GM12878 (cell line): ENCODE results near the gene SELENOP. TPM values are rescaled to one million over a fixed set of nuclear protein-coding genes. Genes with fewer than 3 reads are reported as not detected.

Experiments used
- ATAC-seq: fragments of 200-7000 bp; cut with Tn5 transposase; 3 replicates; pipeline ENCODE4 v1.9.1; 2020; ENCODE audit warnings: mild to moderate bottlenecking, moderate library complexity
- BruUV-seq: library from RNA; stranded (reverse); fragments of 400-500 nt; replicated peaks from 2 replicates; lab custom pipeline; 2021; lab: Mats Ljungman, UMichigan
- CTCF ChIA-PET: fragments of 300-600 bp; sonication (Branson Sonifier 250); formaldehyde crosslinking; extraction: SDS; loops from one replicate; lab custom pipeline; 2021; ENCODE audit warnings: inconsistent platforms; lab: Yijun Ruan, JAX
- POLR2A ChIA-PET: fragments of 350-600 bp; formaldehyde crosslinking; extraction: SDS; loops from one replicate; lab custom pipeline; 2021; ENCODE audit warnings: inconsistent platforms; lab: Charles Lee
- RAD21 ChIA-PET: fragments of 300-600 bp; sonication (Branson Sonifier 250); formaldehyde crosslinking; loops from one replicate; lab custom pipeline; 2023; ENCODE audit warnings: antibody characterized with exemption; ENCODE audit not compliant: unreplicated experiment; lab: Charles Lee
- SMC1A ChIA-PET: fragments of 300-600 bp; sonication (Branson Sonifier 250); formaldehyde crosslinking; loops from one replicate; lab custom pipeline; 2023; ENCODE audit not compliant: unreplicated experiment, uncharacterized antibody; lab: Charles Lee
- DNase-seq: peaks from one replicate; pipeline ENCODE4 v3.0.0-alpha.2; 2011; ENCODE audit warnings: low read depth, low spot score
- FAIRE-seq: peaks from 3 replicates; lab custom pipeline; 2011; peaks lifted over from hg19 to GRCh38; lab: Jason Lieb, UNC
- H2AFZ ChIP-seq: 2 replicates; pipeline ENCODE4 v1.6.0; 2011; ENCODE audit warnings: low read depth, low read length, control low read depth; ENCODE audit not compliant: control insufficient read depth
- H3K27ac ChIP-seq: 2 replicates; pipeline ENCODE4 v1.5.1; 2011; ENCODE audit warnings: control low read depth; ENCODE audit not compliant: control insufficient read depth, insufficient read depth
- H3K27me3 ChIP-seq, 2 experiments: replicated peaks in 1 of 2; 2 replicates each; pipeline versions ENCODE4 v1.6.0 to v1.6.1; 2011; ENCODE audit warnings: low read length in 1 of 2; ENCODE audit not compliant: control insufficient read depth in 2 of 2, insufficient read depth in 2 of 2
- H3K36me3 ChIP-seq, 2 experiments: 2 replicates each; pipeline ENCODE4 v1.5.1; 2011; ENCODE audit warnings: low read length in 1 of 2; ENCODE audit not compliant: control insufficient read depth in 2 of 2, insufficient read depth in 2 of 2
- H3K4me1 ChIP-seq: 2 replicates; pipeline ENCODE4 v1.6.1; 2011; ENCODE audit warnings: mild to moderate bottlenecking, low read length, moderate library complexity, mixed read lengths; ENCODE audit not compliant: control insufficient read depth, insufficient read depth
- H3K4me2 ChIP-seq: 2 replicates; pipeline ENCODE4 v1.6.0; 2011; ENCODE audit warnings: control low read depth; ENCODE audit not compliant: control insufficient read depth, insufficient read depth
- H3K4me3 ChIP-seq: fragments of 200-600 bp; sonication (generic); 2 replicates; pipeline ENCODE4 v1.5.1; 2016
- H3K79me2 ChIP-seq: 2 replicates; pipeline ENCODE4 v1.6.0; 2011; ENCODE audit warnings: low read length; ENCODE audit not compliant: control insufficient read depth, insufficient read depth
- H3K9ac ChIP-seq: 2 replicates; pipeline ENCODE4 v1.8.0; 2011; ENCODE audit warnings: low read length, control low read depth, mixed read lengths; ENCODE audit not compliant: control insufficient read depth, insufficient read depth
- H3K9me3 ChIP-seq: replicated peaks from 3 replicates; pipeline ENCODE4 v1.5.1; 2011; ENCODE audit warnings: mild to moderate bottlenecking, low read length; ENCODE audit not compliant: control insufficient read depth, insufficient read depth
- H4K20me1 ChIP-seq: 2 replicates; pipeline ENCODE4 v1.6.0; 2011; ENCODE audit not compliant: control insufficient read depth, insufficient read depth
- ATF7 ChIP-seq: fragments of 450-650 bp; IDR thresholded peaks from 2 replicates; pipeline ENCODE4 v1.6.1; 2016; ENCODE audit warnings: low read depth, mild to moderate bottlenecking
- BCLAF1 ChIP-seq: fragments of 450-650 bp; IDR thresholded peaks from 2 replicates; pipeline ENCODE4 v1.6.1; 2017; ENCODE audit warnings: antibody characterized with exemption, mild to moderate bottlenecking, moderate library complexity
- CEBPB ChIP-seq, 2 experiments: fragments of 150-350 bp in 1 of 2; IDR thresholded peaks; 2 replicates each; pipeline ENCODE4 v1.6.1; 2012 to 2014; ENCODE audit warnings: low read depth in 2 of 2, low read length in 2 of 2, borderline replicate concordance in 1 of 2, inconsistent platforms in 1 of 2
- FOS ChIP-seq: IDR thresholded peaks from 3 replicates; pipeline ENCODE4 v1.6.1; 2011; ENCODE audit warnings: borderline replicate concordance; ENCODE audit not compliant: insufficient read length; ENCODE audit errors: extremely low read depth
- IKZF2 ChIP-seq, 2 experiments: fragments of 450-650 bp; IDR thresholded peaks; 2 replicates each; pipeline ENCODE4 v1.6.1; 2017; ENCODE audit warnings: mild to moderate bottlenecking in 2 of 2, moderate library complexity in 2 of 2
- NR2F1 ChIP-seq: fragments of 450-650 bp; conservative IDR thresholded peaks from 2 replicates; pipeline ENCODE4 v1.6.1; 2017; ENCODE audit warnings: mild to moderate bottlenecking
- RB1 ChIP-seq: fragments of 450-650 bp; formaldehyde crosslinking; IDR thresholded peaks from 2 replicates; pipeline ENCODE4 v1.6.1; 2017; ENCODE audit warnings: mild to moderate bottlenecking, borderline replicate concordance
- SUPT20H ChIP-seq: IDR thresholded peaks from 2 replicates; pipeline ENCODE4 v1.6.1; 2011; ENCODE audit warnings: low read depth, mild to moderate bottlenecking, low read length, moderate library complexity, borderline replicate concordance; ENCODE audit not compliant: control insufficient read depth
- YBX1 ChIP-seq: fragments of 450-650 bp; IDR thresholded peaks from 2 replicates; pipeline ENCODE4 v1.6.1; 2016; ENCODE audit warnings: antibody characterized with exemption
- ZNF274 ChIP-seq: IDR thresholded peaks from one replicate; pipeline ENCODE4 v1.8.0; 2011; ENCODE audit not compliant: insufficient read length, insufficient read depth
- ZNF384 ChIP-seq: IDR thresholded peaks from 2 replicates; pipeline ENCODE4 v1.6.1; 2012; ENCODE audit warnings: low read depth, mild to moderate bottlenecking, low read length, improper control_type of control experiment, borderline replicate concordance
- WGBS: methylation state at CpG from one replicate; pipeline ENCODE4 v1.1.6; 2016; ENCODE audit warnings: low lambda C conversion rate; ENCODE audit not compliant: insufficient replicate concordance, insufficient coverage; ENCODE audit errors: missing lambda C conversion rate; 5-methylcytosine and 5-hydroxymethylcytosine counted together
- in situ Hi-C: fragments of 300-500 bp; cut with MboI; formaldehyde crosslinking; loops from 9 replicates; pipeline ENCODE4 v1.14.3; 2018; ENCODE audit warnings: mixed read lengths
- intact Hi-C: fragments of 100-400 bp; cut with micrococcal nuclease; formaldehyde crosslinking; loops from one replicate; pipeline ENCODE4 v1.14.2; 2022; ENCODE audit not compliant: unreplicated experiment
- polyA plus RNA-seq, 11 experiments: library from polyadenylated mRNA; depleted of rRNA in 4 of 11; unstranded in 6 of 11; stranded (reverse) in 5 of 11; fragments of >200 nt; fragmentation: Nextera tagmentation in 4 of 11; fragmentation: Illumina TruSeq in 1 of 11; extraction: Ambion mirVana in 4 of 11; extraction: Trizol in 1 of 11; gene quantifications; 1 replicate in 1 of 11; 2 replicates in 10 of 11; pipeline versions ENCODE4 v1.2.1 to v1.2.3, GENCODE V29; 2011 to 2016; ENCODE audit warnings: inconsistent platforms in 2 of 11, missing spikeins in 2 of 11, low read depth in 1 of 11
- total RNA-seq, 4 experiments: library from RNA; depleted of rRNA in 3 of 4; stranded (reverse); fragments of >200 nt in 3 of 4; fragmentation: Illumina TruSeq in 1 of 4; extraction: Trizol in 1 of 4; gene quantifications; 2 replicates each; pipeline versions ENCODE4 v1.2.1 to v1.2.3, GENCODE V29; 2013 to 2021
- TF ChIP-seq, protein P1 (sequence below): fragments of 450-650 bp; formaldehyde crosslinking; IDR thresholded peaks from 2 replicates; pipeline ENCODE4 v1.5.0; 2022; ENCODE audit warnings: mild to moderate bottlenecking, missing genetic modification characterization
- TF ChIP-seq, protein P2 (sequence below): IDR thresholded peaks from 2 replicates; pipeline ENCODE4 v1.6.1; 2011; ENCODE audit warnings: borderline replicate concordance, low read depth, mild to moderate bottlenecking, moderate library complexity, low read length; ENCODE audit not compliant: insufficient read depth, poor library complexity, severe bottlenecking
- TF ChIP-seq, protein P3 (sequence below): IDR thresholded peaks from 2 replicates; pipeline ENCODE4 v1.6.1; 2012; ENCODE audit warnings: low read depth, low read length, improper control_type of control experiment

Gene SELENOP
- total and polyA plus RNA-seq, 10 of the 15 experiments (the other 5 are each of a cell fraction or from before 2014, with no cell fraction given): 0.08 to 5.1 (median 0.88) TPM; not detected in 3

DNA sequence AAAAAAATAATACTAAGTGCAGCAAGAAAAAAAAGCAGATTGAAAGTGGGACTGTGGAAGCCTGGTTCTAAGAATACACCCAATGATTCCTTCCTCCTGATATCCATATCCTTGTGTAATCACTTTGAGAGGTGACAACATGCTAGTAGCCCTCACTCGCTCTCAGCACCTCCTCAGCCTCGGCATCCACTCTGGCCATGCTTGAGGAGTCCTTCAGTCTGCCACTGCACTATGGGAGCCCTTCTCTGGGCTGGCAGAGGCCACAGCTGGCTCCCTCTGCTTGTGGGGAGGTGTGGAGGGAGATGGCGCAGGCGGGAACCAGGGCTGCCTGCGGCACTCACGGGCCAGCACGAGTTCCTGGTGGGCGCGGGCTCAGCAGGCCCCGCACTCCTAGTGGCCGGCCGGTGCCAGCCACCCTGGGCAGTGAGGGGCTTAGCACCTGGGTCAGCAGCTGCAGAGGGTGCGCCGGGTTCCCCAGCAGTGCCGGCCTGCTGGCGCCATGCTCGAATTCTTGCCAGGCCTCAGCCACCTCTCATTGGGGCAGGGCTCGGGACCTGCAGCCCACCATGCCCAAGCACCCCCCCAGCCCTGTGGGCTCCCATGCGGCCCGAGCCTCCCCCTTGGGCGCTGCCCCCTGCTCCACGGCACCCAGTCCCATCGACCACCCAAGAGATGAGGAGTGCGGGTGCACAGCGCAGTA lies 24.5 kb upstream of the SELENOP start:
- Histone ChIP-seq H3K36me3 (no peaks in the 10 kb centered on the region), H2AFZ (no peak overlapping the region), H4K20me1 (no peaks in the 10 kb centered on the region), H3K79me2 (no peaks in the 10 kb centered on the region), H3K27me3 (0 out of 4 replicates have a peak, but pooled peaks cover 0 to under 1% of the 10 kb centered on the region in 2 experiments), H3K27ac (no peak overlapping the region), H3K4me2 (no peak overlapping the region), H3K4me3 (no peak overlapping the region), H3K9ac (no peak overlapping the region), H3K9me3 (no peaks in the 10 kb centered on the region), H3K4me1 (no peaks in the 10 kb centered on the region)
- FAIRE-seq: no peak
- ChIA-PET CTCF (interaction anchor here (1.3 to 1.9 kb wide), 2 partner anchors 53 to 62 kb away, joined by 3 to 4 read pairs; no protein-coding TSS in a partner anchor), RAD21 (interaction anchor here (0.8 kb wide), 1 partner anchor 36 kb away, joined by 3 read pairs; no protein-coding TSS in a partner anchor), SMC1A (interaction anchor here (1.5 kb wide), 1 partner anchor 12 kb away, joined by 3 read pairs; no protein-coding TSS in a partner anchor), POLR2A (no interaction called here)
- DNase-seq: no peak
- intact Hi-C loops (no loop called here), in situ Hi-C loops (no loop called here)
- ATAC-seq: no peak
- WGBS: 76% methylated on average over 19 of the region's 25 CpGs
- no TSS peak for BruUV-seq
- TF ChIP-seq, protein P1, sequence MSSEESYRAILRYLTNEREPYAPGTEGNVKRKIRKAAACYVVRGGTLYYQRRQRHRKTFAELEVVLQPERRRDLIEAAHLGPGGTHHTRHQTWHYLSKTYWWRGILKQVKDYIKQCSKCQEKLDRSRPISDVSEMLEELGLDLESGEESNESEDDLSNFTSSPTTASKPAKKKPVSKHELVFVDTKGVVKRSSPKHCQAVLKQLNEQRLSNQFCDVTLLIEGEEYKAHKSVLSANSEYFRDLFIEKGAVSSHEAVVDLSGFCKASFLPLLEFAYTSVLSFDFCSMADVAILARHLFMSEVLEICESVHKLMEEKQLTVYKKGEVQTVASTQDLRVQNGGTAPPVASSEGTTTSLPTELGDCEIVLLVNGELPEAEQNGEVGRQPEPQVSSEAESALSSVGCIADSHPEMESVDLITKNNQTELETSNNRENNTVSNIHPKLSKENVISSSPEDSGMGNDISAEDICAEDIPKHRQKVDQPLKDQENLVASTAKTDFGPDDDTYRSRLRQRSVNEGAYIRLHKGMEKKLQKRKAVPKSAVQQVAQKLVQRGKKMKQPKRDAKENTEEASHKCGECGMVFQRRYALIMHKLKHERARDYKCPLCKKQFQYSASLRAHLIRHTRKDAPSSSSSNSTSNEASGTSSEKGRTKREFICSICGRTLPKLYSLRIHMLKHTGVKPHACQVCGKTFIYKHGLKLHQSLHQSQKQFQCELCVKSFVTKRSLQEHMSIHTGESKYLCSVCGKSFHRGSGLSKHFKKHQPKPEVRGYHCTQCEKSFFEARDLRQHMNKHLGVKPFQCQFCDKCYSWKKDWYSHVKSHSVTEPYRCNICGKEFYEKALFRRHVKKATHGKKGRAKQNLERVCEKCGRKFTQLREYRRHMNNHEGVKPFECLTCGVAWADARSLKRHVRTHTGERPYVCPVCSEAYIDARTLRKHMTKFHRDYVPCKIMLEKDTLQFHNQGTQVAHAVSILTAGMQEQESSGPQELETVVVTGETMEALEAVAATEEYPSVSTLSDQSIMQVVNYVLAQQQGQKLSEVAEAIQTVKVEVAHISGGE (CRISPR knock-in tag): no peak
- TF ChIP-seq FOS (no peak), CEBPB (IDR thresholded peaks at IDR 0.05; ENCODE audit: borderline replicate concordance in 1 of 2, low read depth in 2 of 2, low read length in 2 of 2) (no peak), NR2F1 (no peak), ZNF274 (no peak), ATF7 (no peak), ZNF384 (no peak), YBX1 (no peak), RB1 (no peak), IKZF2 (IDR thresholded peaks at IDR 0.05) (no peak), SUPT20H (no peak), BCLAF1 (no peak)
- TF ChIP-seq, protein P2, sequence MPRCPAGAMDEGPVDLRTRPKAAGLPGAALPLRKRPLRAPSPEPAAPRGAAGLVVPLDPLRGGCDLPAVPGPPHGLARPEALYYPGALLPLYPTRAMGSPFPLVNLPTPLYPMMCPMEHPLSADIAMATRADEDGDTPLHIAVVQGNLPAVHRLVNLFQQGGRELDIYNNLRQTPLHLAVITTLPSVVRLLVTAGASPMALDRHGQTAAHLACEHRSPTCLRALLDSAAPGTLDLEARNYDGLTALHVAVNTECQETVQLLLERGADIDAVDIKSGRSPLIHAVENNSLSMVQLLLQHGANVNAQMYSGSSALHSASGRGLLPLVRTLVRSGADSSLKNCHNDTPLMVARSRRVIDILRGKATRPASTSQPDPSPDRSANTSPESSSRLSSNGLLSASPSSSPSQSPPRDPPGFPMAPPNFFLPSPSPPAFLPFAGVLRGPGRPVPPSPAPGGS: no peak
- TF ChIP-seq, protein P3, sequence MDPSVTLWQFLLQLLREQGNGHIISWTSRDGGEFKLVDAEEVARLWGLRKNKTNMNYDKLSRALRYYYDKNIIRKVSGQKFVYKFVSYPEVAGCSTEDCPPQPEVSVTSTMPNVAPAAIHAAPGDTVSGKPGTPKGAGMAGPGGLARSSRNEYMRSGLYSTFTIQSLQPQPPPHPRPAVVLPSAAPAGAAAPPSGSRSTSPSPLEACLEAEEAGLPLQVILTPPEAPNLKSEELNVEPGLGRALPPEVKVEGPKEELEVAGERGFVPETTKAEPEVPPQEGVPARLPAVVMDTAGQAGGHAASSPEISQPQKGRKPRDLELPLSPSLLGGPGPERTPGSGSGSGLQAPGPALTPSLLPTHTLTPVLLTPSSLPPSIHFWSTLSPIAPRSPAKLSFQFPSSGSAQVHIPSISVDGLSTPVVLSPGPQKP: no peak
